Calu3 (cell line): ENCODE data around the gene SLC6A2. TPM values are rescaled to one million over a fixed set of nuclear protein-coding genes. Genes with fewer than 3 reads are reported as not detected.

Source experiments
- total RNA-seq: library from RNA; stranded (reverse); gene quantifications from 2 replicates; pipeline ENCODE4 v1.2.3, GENCODE V29; 2022

The SLC6A2 gene
- total RNA-seq, 1 experiment from 2014 or later = not detected

Other genes with a start within 250 kb of the SLC6A2 start
- not detected in 2 replicates for gene MMP2, start 176.8 kb upstream of the SLC6A2 start, total RNA-seq
- 3.9 and 10.0 TPM in 2 replicates for gene LPCAT2, start 146.9 kb upstream of the SLC6A2 start, total RNA-seq
- not detected in 2 replicates for gene CAPNS2, start 89.3 kb upstream of the SLC6A2 start, total RNA-seq
- 0.78 and 0.86 TPM in 2 replicates for gene CES1, start 177.1 kb downstream of the SLC6A2 start, total RNA-seq
- not detected in 2 replicates for gene CES5A, start 219.4 kb downstream of the SLC6A2 start, total RNA-seq